Peyer's patch (tissue), 4 donors: Measurements from ENCODE around the gene ARHGAP31.

ENCODE experiments used
- CTCF ChIP-seq, 6 experiments: fragments of 450-650 bp in 4 of 6; fragments of 200-600 bp in 2 of 6; sonication (generic) in 1 of 6; IDR thresholded peaks; one replicate each; pipeline ENCODE4 v1.5.1; 2017 to 2019; ENCODE audit warnings: antibody characterized with exemption in 6 of 6, mild to moderate bottlenecking in 3 of 6, moderate library complexity in 1 of 6
- POLR2A ChIP-seq, 2 donors: fragments of 450-650 bp; IDR thresholded peaks; one replicate each; pipeline ENCODE4 v1.5.1; 2017; ENCODE audit warnings: antibody characterized with exemption in 2 of 2, mild to moderate bottlenecking in 2 of 2, moderate library complexity in 2 of 2

GRCh38 chr3:119330181-119330580 is 36.0 kb downstream of the ARHGAP31 start:
- TF ChIP-seq CTCF (IDR thresholded peaks at IDR 0.05) (no peak), POLR2A (IDR thresholded peaks at IDR 0.05) (no peak)
